K562 (cell line): ENCODE data around the gene TTC28. TPM values are rescaled to one million over a fixed set of nuclear protein-coding genes. Genes with fewer than 3 reads are reported as not detected.
A peak's percentile ranks its signal among the peaks of the same experiment; 100 is the strongest.

Experiments used
- C11orf30 ChIP-seq: fragments of 450-650 bp; IDR thresholded peaks from 2 replicates; pipeline ENCODE4 v1.6.1; 2016; ENCODE audit warnings: low read depth, mild to moderate bottlenecking
- CBFA2T2 ChIP-seq: fragments of 450-650 bp; conservative IDR thresholded peaks from 2 replicates; pipeline ENCODE4 v1.6.1; 2017; ENCODE audit warnings: mild to moderate bottlenecking
- CSDE1 ChIP-seq, 2 experiments: fragments of 450-650 bp; IDR thresholded peaks; 2 replicates each; pipeline ENCODE4 v1.6.1; 2016; ENCODE audit warnings: mild to moderate bottlenecking in 1 of 2
- DIDO1 ChIP-seq: fragments of 450-650 bp; IDR thresholded peaks from 2 replicates; pipeline ENCODE4 v1.6.1; 2016; ENCODE audit warnings: low read depth, missing biosample characterization, missing genetic modification characterization
- ILK ChIP-seq: fragments of 450-650 bp; IDR thresholded peaks from 2 replicates; pipeline ENCODE4 v1.6.1; 2016; ENCODE audit warnings: missing genetic modification characterization, low read depth, mild to moderate bottlenecking, missing compliant biosample characterization, moderate library complexity, borderline replicate concordance
- KAT8 ChIP-seq: fragments of 450-650 bp; IDR thresholded peaks from 2 replicates; pipeline ENCODE4 v1.6.1; 2016; ENCODE audit warnings: low read depth, mild to moderate bottlenecking
- KLF6 ChIP-seq: fragments of 250-450 bp; sonication (Bioruptor Pico); IDR thresholded peaks from 2 replicates; pipeline ENCODE4 v1.4.0; 2020; ENCODE audit warnings: mild to moderate bottlenecking, moderate library complexity, borderline replicate concordance
- POLR2AphosphoS5 ChIP-seq: IDR thresholded peaks from 2 replicates; pipeline ENCODE4 v1.6.1; 2011; ENCODE audit warnings: mild to moderate bottlenecking, low read depth, low read length, moderate library complexity; ENCODE audit not compliant: control insufficient read depth, insufficient read depth
- PRMT5 ChIP-seq: sonication (generic); formaldehyde crosslinking; IDR thresholded peaks from 2 replicates; pipeline ENCODE4 v1.5.0; 2020; ENCODE audit warnings: missing genetic modification reagents
- TFAM ChIP-seq: fragments of 250-450 bp; sonication (Bioruptor Pico); conservative IDR thresholded peaks from 2 replicates; pipeline ENCODE4 v1.5.0; 2021; ENCODE audit warnings: mild to moderate bottlenecking, moderate library complexity
- ZFX ChIP-seq: sonication (generic); formaldehyde crosslinking; IDR thresholded peaks from 2 replicates; pipeline ENCODE4 v1.8.0; 2022; ENCODE audit warnings: mild to moderate bottlenecking, missing genetic modification reagents, moderate library complexity
- ZNF175 ChIP-seq: fragments of 200-800 bp; sonication (Bioruptor generic); IDR thresholded peaks from 2 replicates; pipeline ENCODE4 v1.6.1; 2016; ENCODE audit warnings: low read depth, mild to moderate bottlenecking, missing genetic modification characterization, missing compliant biosample characterization
- ZNF24 ChIP-seq: fragments of 450-650 bp; IDR thresholded peaks from 2 replicates; pipeline ENCODE4 v1.6.1; 2016
- ZNF282 ChIP-seq: sonication (generic); formaldehyde crosslinking; IDR thresholded peaks from 2 replicates; pipeline ENCODE4 v1.8.1; 2023; ENCODE audit warnings: missing genetic modification reagents
- polyA plus RNA-seq, 8 experiments: library from polyadenylated mRNA; depleted of rRNA in 4 of 8; stranded (reverse) in 5 of 8; unstranded in 3 of 8; fragments of >200 nt; fragmentation: Nextera tagmentation in 2 of 8; fragmentation: Illumina TruSeq in 1 of 8; extraction: Ambion mirVana in 2 of 8; extraction: Trizol in 1 of 8; gene quantifications; 2 replicates each; pipeline versions ENCODE4 v1.2.1 to v1.2.3, GENCODE V29; 2011 to 2014; ENCODE audit warnings: inconsistent platforms in 1 of 8, missing spikeins in 1 of 8
- total RNA-seq, 7 experiments: library from RNA; depleted of rRNA in 6 of 7; stranded (reverse); fragments of >200 nt in 6 of 7; fragmentation: Illumina TruSeq in 2 of 7; extraction: Trizol in 2 of 7; gene quantifications; 2 replicates each; pipeline versions ENCODE4 v1.2.1 to v1.2.3, GENCODE V29; 2011 to 2021; ENCODE audit warnings: low replicate concordance in 1 of 7
- TF ChIP-seq, protein P1 (sequence below): fragments of 250-450 bp; sonication (Bioruptor Pico); IDR thresholded peaks from 2 replicates; pipeline ENCODE4 v1.8.0; 2022; ENCODE audit warnings: moderate library complexity, mild to moderate bottlenecking, inconsistent platforms
- TF ChIP-seq, protein P2 (sequence below): IDR thresholded peaks from 2 replicates; pipeline ENCODE4 v1.6.1; 2011; ENCODE audit not compliant: insufficient read length; ENCODE audit errors: extremely low read depth
- TF ChIP-seq, protein P3 (sequence below): fragments of 250-450 bp; sonication (Bioruptor Pico); IDR thresholded peaks from 2 replicates; pipeline ENCODE4 v1.4.0; 2020; ENCODE audit warnings: mild to moderate bottlenecking, moderate library complexity, borderline replicate concordance
- TF ChIP-seq, protein P4 (sequence below): fragments of 450-650 bp; IDR thresholded peaks from 2 replicates; pipeline ENCODE4 v1.6.1; 2016; ENCODE audit warnings: low read depth, mild to moderate bottlenecking, moderate library complexity
- TF ChIP-seq, protein P5 (sequence below): fragments of 450-650 bp; IDR thresholded peaks from 2 replicates; pipeline ENCODE4 v1.6.1; 2016; ENCODE audit warnings: antibody characterized with exemption
- TF ChIP-seq, protein P6 (sequence below): fragments of 450-650 bp; formaldehyde crosslinking; IDR thresholded peaks from 2 replicates; pipeline ENCODE4 v1.4.0; 2020; ENCODE audit warnings: mild to moderate bottlenecking, moderate library complexity

TTC28 gene
- total and polyA plus RNA-seq, 9 of the 15 experiments (the other 6 are each of a cell fraction or from before 2014, with no cell fraction given): 0.22 to 10.7 (median 3.1) TPM

DNA sequence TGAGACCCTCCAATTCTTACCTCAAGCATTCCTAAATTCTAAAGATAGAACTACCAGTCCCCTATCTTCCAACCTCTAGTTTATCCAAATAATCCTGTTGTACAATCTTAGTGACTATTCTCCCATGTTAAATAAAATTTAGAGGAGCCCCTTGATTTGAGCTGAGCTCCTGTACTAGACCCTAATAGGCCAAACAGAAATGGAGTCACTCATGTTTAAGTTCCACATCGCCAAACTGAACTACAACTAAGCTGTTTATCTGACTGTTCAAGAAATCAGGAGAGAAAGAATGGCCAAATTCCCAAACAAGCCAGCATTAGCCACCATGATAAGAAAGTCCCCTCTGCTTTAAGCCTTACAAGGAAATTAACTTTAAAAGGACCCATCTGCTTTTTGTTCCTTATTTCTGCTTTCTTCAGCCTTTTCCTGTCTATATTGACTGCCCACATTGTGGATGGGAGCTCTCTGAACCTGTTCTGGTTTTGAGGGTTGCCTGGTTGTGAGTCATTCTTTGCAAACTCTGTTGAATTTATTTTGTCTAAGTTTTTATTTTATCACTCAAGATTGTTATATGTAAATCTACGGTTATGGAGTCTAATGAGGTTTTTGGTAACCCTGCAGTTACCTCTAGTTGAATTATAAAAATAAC, 90.4 kb downstream of the TTC28 start (continued):
- TF ChIP-seq, protein P1, sequence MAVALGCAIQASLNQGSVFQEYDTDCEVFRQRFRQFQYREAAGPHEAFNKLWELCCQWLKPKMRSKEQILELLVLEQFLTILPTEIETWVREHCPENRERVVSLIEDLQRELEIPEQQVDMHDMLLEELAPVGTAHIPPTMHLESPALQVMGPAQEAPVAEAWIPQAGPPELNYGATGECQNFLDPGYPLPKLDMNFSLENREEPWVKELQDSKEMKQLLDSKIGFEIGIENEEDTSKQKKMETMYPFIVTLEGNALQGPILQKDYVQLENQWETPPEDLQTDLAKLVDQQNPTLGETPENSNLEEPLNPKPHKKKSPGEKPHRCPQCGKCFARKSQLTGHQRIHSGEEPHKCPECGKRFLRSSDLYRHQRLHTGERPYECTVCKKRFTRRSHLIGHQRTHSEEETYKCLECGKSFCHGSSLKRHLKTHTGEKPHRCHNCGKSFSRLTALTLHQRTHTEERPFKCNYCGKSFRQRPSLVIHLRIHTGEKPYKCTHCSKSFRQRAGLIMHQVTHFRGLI (CRISPR knock-in tag): peak; percentile 67; the same call in 1 of the 2 replicates
- TF ChIP-seq CSDE1 (IDR thresholded peaks at IDR 0.05): no peak
- TF ChIP-seq ZNF175: peak; percentile 57; the same call in 1 of the 2 replicates
- TF ChIP-seq ZFX (CRISPR knock-in tag): no peak
- no peak for TF ChIP-seq ZNF24
- peak; percentile 67; the same call in 1 of the 2 replicates for TF ChIP-seq ILK
- no peak for TF ChIP-seq KAT8
- TF ChIP-seq CBFA2T2: no peak
- no peak for TF ChIP-seq DIDO1 (tag)
- no peak for TF ChIP-seq ZNF282 (CRISPR knock-in tag)
- TF ChIP-seq TFAM (CRISPR knock-in tag): no peak
- TF ChIP-seq, protein P2, sequence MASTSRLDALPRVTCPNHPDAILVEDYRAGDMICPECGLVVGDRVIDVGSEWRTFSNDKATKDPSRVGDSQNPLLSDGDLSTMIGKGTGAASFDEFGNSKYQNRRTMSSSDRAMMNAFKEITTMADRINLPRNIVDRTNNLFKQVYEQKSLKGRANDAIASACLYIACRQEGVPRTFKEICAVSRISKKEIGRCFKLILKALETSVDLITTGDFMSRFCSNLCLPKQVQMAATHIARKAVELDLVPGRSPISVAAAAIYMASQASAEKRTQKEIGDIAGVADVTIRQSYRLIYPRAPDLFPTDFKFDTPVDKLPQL: no peak
- TF ChIP-seq, protein P3, sequence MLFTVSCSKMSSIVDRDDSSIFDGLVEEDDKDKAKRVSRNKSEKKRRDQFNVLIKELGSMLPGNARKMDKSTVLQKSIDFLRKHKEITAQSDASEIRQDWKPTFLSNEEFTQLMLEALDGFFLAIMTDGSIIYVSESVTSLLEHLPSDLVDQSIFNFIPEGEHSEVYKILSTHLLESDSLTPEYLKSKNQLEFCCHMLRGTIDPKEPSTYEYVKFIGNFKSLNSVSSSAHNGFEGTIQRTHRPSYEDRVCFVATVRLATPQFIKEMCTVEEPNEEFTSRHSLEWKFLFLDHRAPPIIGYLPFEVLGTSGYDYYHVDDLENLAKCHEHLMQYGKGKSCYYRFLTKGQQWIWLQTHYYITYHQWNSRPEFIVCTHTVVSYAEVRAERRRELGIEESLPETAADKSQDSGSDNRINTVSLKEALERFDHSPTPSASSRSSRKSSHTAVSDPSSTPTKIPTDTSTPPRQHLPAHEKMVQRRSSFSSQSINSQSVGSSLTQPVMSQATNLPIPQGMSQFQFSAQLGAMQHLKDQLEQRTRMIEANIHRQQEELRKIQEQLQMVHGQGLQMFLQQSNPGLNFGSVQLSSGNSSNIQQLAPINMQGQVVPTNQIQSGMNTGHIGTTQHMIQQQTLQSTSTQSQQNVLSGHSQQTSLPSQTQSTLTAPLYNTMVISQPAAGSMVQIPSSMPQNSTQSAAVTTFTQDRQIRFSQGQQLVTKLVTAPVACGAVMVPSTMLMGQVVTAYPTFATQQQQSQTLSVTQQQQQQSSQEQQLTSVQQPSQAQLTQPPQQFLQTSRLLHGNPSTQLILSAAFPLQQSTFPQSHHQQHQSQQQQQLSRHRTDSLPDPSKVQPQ: no peak
- TF ChIP-seq, protein P4, sequence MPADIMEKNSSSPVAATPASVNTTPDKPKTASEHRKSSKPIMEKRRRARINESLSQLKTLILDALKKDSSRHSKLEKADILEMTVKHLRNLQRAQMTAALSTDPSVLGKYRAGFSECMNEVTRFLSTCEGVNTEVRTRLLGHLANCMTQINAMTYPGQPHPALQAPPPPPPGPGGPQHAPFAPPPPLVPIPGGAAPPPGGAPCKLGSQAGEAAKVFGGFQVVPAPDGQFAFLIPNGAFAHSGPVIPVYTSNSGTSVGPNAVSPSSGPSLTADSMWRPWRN: no peak
- peak; percentile 91 for TF ChIP-seq KLF6 (CRISPR knock-in tag)
- TF ChIP-seq PRMT5 (CRISPR knock-in tag): no peak
- TF ChIP-seq, protein P5, sequence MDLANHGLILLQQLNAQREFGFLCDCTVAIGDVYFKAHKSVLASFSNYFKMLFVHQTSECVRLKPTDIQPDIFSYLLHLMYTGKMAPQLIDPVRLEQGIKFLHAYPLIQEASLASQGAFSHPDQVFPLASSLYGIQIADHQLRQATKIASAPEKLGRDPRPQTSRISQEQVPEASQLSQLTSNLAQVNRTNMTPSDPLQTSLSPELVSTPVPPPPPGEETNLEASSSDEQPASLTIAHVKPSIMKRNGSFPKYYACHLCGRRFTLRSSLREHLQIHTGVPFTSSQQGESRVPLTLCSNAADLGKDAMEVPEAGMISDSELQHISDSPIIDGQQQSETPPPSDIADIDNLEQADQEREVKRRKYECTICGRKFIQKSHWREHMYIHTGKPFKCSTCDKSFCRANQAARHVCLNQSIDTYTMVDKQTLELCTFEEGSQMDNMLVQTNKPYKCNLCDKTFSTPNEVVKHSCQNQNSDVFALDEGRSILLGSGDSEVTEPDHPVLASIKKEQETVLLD: no peak
- TF ChIP-seq POLR2AphosphoS5: no peak
- TF ChIP-seq, protein P6, sequence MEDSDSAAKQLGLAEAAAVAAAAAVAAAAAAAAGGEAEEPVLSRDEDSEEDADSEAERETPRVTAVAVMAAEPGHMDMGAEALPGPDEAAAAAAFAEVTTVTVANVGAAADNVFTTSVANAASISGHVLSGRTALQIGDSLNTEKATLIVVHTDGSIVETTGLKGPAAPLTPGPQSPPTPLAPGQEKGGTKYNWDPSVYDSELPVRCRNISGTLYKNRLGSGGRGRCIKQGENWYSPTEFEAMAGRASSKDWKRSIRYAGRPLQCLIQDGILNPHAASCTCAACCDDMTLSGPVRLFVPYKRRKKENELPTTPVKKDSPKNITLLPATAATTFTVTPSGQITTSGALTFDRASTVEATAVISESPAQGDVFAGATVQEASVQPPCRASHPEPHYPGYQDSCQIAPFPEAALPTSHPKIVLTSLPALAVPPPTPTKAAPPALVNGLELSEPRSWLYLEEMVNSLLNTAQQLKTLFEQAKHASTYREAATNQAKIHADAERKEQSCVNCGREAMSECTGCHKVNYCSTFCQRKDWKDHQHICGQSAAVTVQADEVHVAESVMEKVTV (CRISPR knock-in tag): no peak
- TF ChIP-seq C11orf30: no peak
